Liver (tissue), 9 donors: ENCODE results near the gene RALY. TPM values are rescaled to one million over a fixed set of nuclear protein-coding genes. Genes with fewer than 3 reads are reported as not detected.
A peak's percentile ranks its signal among the peaks of the same experiment; 100 is the strongest.

Source experiments
- DNase-seq: peaks from one replicate; pipeline ENCODE4 v3.0.0-alpha.2; 2017; ENCODE audit warnings: low spot score
- H3K27ac ChIP-seq, 2 donors: one replicate each; pipeline ENCODE4 v1.7.0; 2013; ENCODE audit warnings: inconsistent platforms in 2 of 2, low read length in 2 of 2, control low read depth in 1 of 2, low read depth in 1 of 2, mild to moderate bottlenecking in 1 of 2
- H3K27me3 ChIP-seq, 4 donors: one replicate each; pipeline versions ENCODE4 v1.6.1 to v1.7.0; 2013; ENCODE audit warnings: low read length in 3 of 4, inconsistent platforms in 1 of 4, mild to moderate bottlenecking in 1 of 4, moderate library complexity in 1 of 4; ENCODE audit not compliant: control insufficient read depth in 4 of 4, insufficient read depth in 4 of 4
- H3K36me3 ChIP-seq, 4 donors: one replicate each; pipeline versions ENCODE4 v1.6.1 to v1.7.0; 2013; ENCODE audit warnings: low read length in 3 of 4, mild to moderate bottlenecking in 3 of 4, low read depth in 1 of 4, moderate library complexity in 1 of 4; ENCODE audit not compliant: control insufficient read depth in 4 of 4, insufficient read depth in 3 of 4
- H3K4me1 ChIP-seq, 4 donors: one replicate each; pipeline versions ENCODE4 v1.6.1 to v1.7.0; 2013; ENCODE audit warnings: low read length in 3 of 4, mild to moderate bottlenecking in 3 of 4, moderate library complexity in 1 of 4; ENCODE audit not compliant: control insufficient read depth in 4 of 4, insufficient read depth in 4 of 4
- H3K4me3 ChIP-seq, 3 donors: one replicate each; pipeline versions ENCODE4 v1.6.1 to v1.7.0; 2013; ENCODE audit warnings: low read length in 3 of 3, control low read depth in 1 of 3, low read depth in 1 of 3, mild to moderate bottlenecking in 1 of 3
- H3K9ac ChIP-seq, 2 donors: one replicate each; pipeline ENCODE4 v1.7.0; 2013; ENCODE audit warnings: low read length in 2 of 2, mild to moderate bottlenecking in 2 of 2, moderate library complexity in 2 of 2, control low read depth in 1 of 2, low read depth in 1 of 2
- H3K9me3 ChIP-seq, 4 donors: one replicate each; pipeline versions ENCODE4 v1.6.1 to v1.7.0; 2013; ENCODE audit warnings: low read length in 3 of 4; ENCODE audit not compliant: control insufficient read depth in 4 of 4
- EGR1 ChIP-seq, 2 donors: IDR thresholded peaks; 2 replicates each; pipeline ENCODE4 v1.6.1; 2016 to 2018; ENCODE audit warnings: antibody characterized with exemption in 2 of 2, low read depth in 2 of 2
- FOXA1 ChIP-seq: IDR thresholded peaks from 2 replicates; pipeline ENCODE4 v1.6.1; 2016; ENCODE audit warnings: antibody characterized with exemption
- FOXA2 ChIP-seq: IDR thresholded peaks from 2 replicates; pipeline ENCODE4 v1.6.1; 2016; ENCODE audit warnings: antibody characterized with exemption
- GABPA ChIP-seq, 2 donors: IDR thresholded peaks in 1 of 2; conservative IDR thresholded peaks in 1 of 2; 2 replicates each; pipeline ENCODE4 v1.6.1; 2016; ENCODE audit warnings: antibody characterized with exemption in 2 of 2, mild to moderate bottlenecking in 1 of 2, moderate library complexity in 1 of 2
- HNF4A ChIP-seq, 2 donors: conservative IDR thresholded peaks; 2 replicates each; pipeline ENCODE4 v1.6.1; 2016; ENCODE audit warnings: antibody characterized with exemption in 2 of 2, mild to moderate bottlenecking in 2 of 2
- HNF4G ChIP-seq: IDR thresholded peaks from 2 replicates; pipeline ENCODE4 v1.6.1; 2016; ENCODE audit warnings: antibody characterized with exemption
- JUND ChIP-seq, 2 donors: IDR thresholded peaks; 2 replicates each; pipeline ENCODE4 v1.6.1; 2016; ENCODE audit warnings: antibody characterized with exemption in 2 of 2
- NR2F2 ChIP-seq: IDR thresholded peaks from 2 replicates; pipeline ENCODE4 v1.6.1; 2016; ENCODE audit warnings: antibody characterized with exemption
- RAD21 ChIP-seq, 2 donors: IDR thresholded peaks; 2 replicates each; pipeline ENCODE4 v1.6.1; 2016; ENCODE audit warnings: antibody characterized with exemption in 2 of 2, mild to moderate bottlenecking in 2 of 2
- RXRA ChIP-seq, 2 donors: IDR thresholded peaks; 2 replicates each; pipeline ENCODE4 v1.6.1; 2017 to 2018; ENCODE audit warnings: antibody characterized with exemption in 2 of 2, mild to moderate bottlenecking in 1 of 2
- SP1 ChIP-seq: IDR thresholded peaks from 2 replicates; pipeline ENCODE4 v1.6.1; 2018; ENCODE audit warnings: antibody characterized with exemption, mild to moderate bottlenecking
- TAF1 ChIP-seq: conservative IDR thresholded peaks from 2 replicates; pipeline ENCODE4 v1.6.1; 2016; ENCODE audit warnings: antibody characterized with exemption, mild to moderate bottlenecking
- YY1 ChIP-seq: IDR thresholded peaks from 2 replicates; pipeline ENCODE4 v1.6.1; 2016; ENCODE audit warnings: antibody characterized with exemption, mild to moderate bottlenecking
- WGBS: extraction: QIAGEN DNeasy Blood & Tissue Kit; methylation state at CpG from one replicate; pipeline ENCODE4 v1.1.7; 2013; 5-methylcytosine and 5-hydroxymethylcytosine counted together
- polyA plus RNA-seq, 2 donors: library from polyadenylated mRNA; stranded (reverse) in 1 of 2; unstranded in 1 of 2; fragments of 200-250 nt in 1 of 2; fragments of >200 nt in 1 of 2; fragmentation: Nextera tagmentation in 1 of 2; extraction: Ambion mirVana in 1 of 2; gene quantifications; one replicate each; pipeline versions ENCODE4 v1.2.1 to v1.2.3, GENCODE V29; 2013 to 2015
- total RNA-seq, 2 donors: library from RNA; depleted of rRNA; stranded (reverse); fragments of >200 nt; gene quantifications; one replicate each; pipeline ENCODE4 v1.2.3, GENCODE V29; 2014
- TF ChIP-seq, protein P1 (sequence below): IDR thresholded peaks from 2 replicates; pipeline ENCODE4 v1.6.1; 2016; ENCODE audit warnings: antibody characterized with exemption
- TF ChIP-seq, protein P2 (sequence below): fragments of 150-350 bp; IDR thresholded peaks from 2 replicates; pipeline ENCODE4 v1.5.1; 2017; ENCODE audit warnings: improper control_type of control experiment, low read depth, low read length; ENCODE audit not compliant: missing input control
- TF ChIP-seq, protein P3 (sequence below): IDR thresholded peaks from 2 replicates; pipeline ENCODE4 v1.6.1; 2016; ENCODE audit warnings: antibody characterized with exemption
- TF ChIP-seq, protein P4 (sequence below): IDR thresholded peaks from 2 replicates; pipeline ENCODE4 v1.6.1; 2016; ENCODE audit warnings: antibody characterized with exemption
- donor health status: healthy.
- donor health status: healthy.
- donor health status: healthy.
- donor health status: healthy.
- donor health status: healthy.

The RALY gene
- total and polyA plus RNA-seq, 4 donors, result 23.1 to 47.4 (median 33.3) TPM

DNA sequence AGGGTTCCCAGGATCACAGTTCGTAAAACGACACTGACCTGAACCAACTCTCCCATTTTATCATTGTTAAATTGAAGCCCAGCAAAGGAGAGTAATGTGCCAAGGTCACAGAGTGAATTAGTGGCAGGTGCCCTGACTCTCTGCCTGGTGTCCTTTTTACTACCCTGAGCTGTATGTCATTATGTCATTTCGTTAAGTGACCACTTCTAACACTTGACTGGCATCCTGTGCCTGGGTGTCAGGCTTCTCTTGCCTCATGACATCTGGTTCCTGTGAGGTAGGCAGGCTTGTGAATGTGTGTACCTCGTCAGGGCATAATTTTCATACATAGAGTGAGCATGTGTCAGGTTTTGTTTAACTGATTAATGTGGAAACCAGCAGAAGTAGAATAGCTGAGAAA lies 48.6 kb downstream of the RALY start:
- DNase-seq, result no peak

DNA sequence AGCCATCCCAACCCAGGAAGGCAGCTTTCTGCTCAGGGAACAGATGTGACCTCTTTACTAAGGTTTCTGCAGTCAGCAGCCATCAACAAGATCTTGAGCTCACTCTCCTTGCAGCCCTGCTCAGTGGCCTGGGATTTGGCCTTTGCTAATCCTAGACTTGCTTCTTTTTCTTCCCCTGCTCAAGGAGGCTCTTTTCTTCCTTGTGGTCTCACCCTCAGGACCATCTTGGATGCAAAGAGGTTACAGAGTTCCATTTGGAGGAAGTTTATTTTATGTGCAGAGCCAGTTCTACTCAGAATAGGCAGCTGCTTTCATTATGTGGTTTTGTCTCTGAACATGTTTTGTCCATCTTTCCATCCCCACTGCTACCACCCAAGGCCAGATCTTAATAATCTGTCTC lies 49.3 kb downstream of the RALY start:
- Histone ChIP-seq H3K9me3 (no peaks in the 10 kb centered on the region), H3K36me3 (peaks cover 0 to 1% (median 0%) of the 10 kb centered on the region in 4 donors), H3K9ac (no peak overlapping the region), H3K4me3 (no peak overlapping the region), H3K27ac (no peak overlapping the region), H3K27me3 (no peaks in the 10 kb centered on the region), H3K4me1 (peaks cover 0 to 14% (median 9%) of the 10 kb centered on the region in 4 donors)
- no peak for DNase-seq
- TF ChIP-seq EGR1 (IDR thresholded peaks at IDR 0.05; ENCODE audit: low read depth in 2 of 2) (no peak), HNF4G (no peak), FOXA2 (no peak), GABPA (IDR thresholded peaks at IDR 0.05 in 1 of 2, conservative IDR thresholded peaks at IDR 0.05 in 1 of 2) (no peak), YY1 (no peak), SP1 (no peak)

More for the DNA sequence above, 48.6 kb downstream of the RALY start:
- peaks cover 0 to 16% (median 9%) of the 10 kb centered on the region in 4 donors for H3K4me1 ChIP-seq
- peaks cover 0 to 1% (median 0%) of the 10 kb centered on the region in 4 donors for H3K36me3 ChIP-seq
- no peak overlapping the region for H3K27ac ChIP-seq
- no peaks in the 10 kb centered on the region for H3K9me3 ChIP-seq
- H3K27me3 ChIP-seq, result no peaks in the 10 kb centered on the region
- TF ChIP-seq RAD21 (IDR thresholded peaks at IDR 0.05) (no peak), TAF1 (no peak), HNF4A (conservative IDR thresholded peaks at IDR 0.05) (no peak), NR2F2 (no peak), EGR1 (IDR thresholded peaks at IDR 0.05; ENCODE audit: low read depth in 2 of 2) (no peak), SP1 (no peak), FOXA2 (no peak), JUND (IDR thresholded peaks at IDR 0.05) (no peak), FOXA1 (no peak)
- TF ChIP-seq, protein P1, sequence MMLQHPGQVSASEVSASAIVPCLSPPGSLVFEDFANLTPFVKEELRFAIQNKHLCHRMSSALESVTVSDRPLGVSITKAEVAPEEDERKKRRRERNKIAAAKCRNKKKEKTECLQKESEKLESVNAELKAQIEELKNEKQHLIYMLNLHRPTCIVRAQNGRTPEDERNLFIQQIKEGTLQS, result no peak
- TF ChIP-seq, protein P2, sequence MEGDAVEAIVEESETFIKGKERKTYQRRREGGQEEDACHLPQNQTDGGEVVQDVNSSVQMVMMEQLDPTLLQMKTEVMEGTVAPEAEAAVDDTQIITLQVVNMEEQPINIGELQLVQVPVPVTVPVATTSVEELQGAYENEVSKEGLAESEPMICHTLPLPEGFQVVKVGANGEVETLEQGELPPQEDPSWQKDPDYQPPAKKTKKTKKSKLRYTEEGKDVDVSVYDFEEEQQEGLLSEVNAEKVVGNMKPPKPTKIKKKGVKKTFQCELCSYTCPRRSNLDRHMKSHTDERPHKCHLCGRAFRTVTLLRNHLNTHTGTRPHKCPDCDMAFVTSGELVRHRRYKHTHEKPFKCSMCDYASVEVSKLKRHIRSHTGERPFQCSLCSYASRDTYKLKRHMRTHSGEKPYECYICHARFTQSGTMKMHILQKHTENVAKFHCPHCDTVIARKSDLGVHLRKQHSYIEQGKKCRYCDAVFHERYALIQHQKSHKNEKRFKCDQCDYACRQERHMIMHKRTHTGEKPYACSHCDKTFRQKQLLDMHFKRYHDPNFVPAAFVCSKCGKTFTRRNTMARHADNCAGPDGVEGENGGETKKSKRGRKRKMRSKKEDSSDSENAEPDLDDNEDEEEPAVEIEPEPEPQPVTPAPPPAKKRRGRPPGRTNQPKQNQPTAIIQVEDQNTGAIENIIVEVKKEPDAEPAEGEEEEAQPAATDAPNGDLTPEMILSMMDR, result no peak
- TF ChIP-seq, protein P3, sequence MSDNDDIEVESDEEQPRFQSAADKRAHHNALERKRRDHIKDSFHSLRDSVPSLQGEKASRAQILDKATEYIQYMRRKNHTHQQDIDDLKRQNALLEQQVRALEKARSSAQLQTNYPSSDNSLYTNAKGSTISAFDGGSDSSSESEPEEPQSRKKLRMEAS, result no peak
- TF ChIP-seq, protein P4, sequence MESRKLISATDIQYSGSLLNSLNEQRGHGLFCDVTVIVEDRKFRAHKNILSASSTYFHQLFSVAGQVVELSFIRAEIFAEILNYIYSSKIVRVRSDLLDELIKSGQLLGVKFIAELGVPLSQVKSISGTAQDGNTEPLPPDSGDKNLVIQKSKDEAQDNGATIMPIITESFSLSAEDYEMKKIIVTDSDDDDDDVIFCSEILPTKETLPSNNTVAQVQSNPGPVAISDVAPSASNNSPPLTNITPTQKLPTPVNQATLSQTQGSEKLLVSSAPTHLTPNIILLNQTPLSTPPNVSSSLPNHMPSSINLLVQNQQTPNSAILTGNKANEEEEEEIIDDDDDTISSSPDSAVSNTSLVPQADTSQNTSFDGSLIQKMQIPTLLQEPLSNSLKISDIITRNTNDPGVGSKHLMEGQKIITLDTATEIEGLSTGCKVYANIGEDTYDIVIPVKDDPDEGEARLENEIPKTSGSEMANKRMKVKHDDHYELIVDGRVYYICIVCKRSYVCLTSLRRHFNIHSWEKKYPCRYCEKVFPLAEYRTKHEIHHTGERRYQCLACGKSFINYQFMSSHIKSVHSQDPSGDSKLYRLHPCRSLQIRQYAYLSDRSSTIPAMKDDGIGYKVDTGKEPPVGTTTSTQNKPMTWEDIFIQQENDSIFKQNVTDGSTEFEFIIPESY, result no peak
- H3K4me3 ChIP-seq, result no peak overlapping the region
- H3K9ac ChIP-seq, result no peak overlapping the region
- 89% methylated on average over 4 of the region's 4 CpGs for WGBS

DNA sequence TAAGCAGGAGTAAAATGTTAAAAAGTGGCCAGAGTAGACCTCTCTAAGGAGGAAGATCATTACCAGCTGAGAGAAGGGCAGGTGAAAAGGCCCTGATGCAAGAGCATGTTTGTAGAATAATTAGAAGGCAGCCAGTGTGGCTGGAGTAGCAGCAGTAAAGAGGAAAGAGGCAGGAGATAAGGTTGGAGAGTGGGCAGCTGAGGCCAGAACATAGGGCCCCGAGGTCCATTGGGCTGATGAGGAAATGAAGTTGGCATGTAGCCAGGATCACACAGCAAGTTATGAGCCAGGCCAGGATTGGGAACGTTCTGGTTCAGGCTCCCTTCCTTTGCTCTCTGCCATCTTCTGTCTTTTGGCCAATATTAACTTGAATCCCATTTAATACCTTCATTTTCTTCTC lies 51.6 kb downstream of the RALY start:
- Histone ChIP-seq H3K27me3 (no peaks in the 10 kb centered on the region), H3K9ac (no peak overlapping the region), H3K4me3 (no peak overlapping the region), H3K36me3 (peaks cover 0 to 1% (median 0%) of the 10 kb centered on the region in 4 donors), H3K9me3 (no peaks in the 10 kb centered on the region), H3K27ac (no peak overlapping the region), H3K4me1 (peaks cover 0 to 16% (median 11%) of the 10 kb centered on the region in 4 donors)
- no peak for DNase-seq
- 8% methylated on average over 2 of the region's 2 CpGs for WGBS
- TF ChIP-seq TAF1 (no peak), RAD21 (IDR thresholded peaks at IDR 0.05) (peak in 1 of 2 donors; percentile 9), SP1 (no peak), RXRA (IDR thresholded peaks at IDR 0.05) (no peak), NR2F2 (peak; percentile 27)
